Psoas muscle (tissue), 8 donors: ENCODE data around the gene C16orf74. TPM values are rescaled to one million over a fixed set of nuclear protein-coding genes. Genes with fewer than 3 reads are reported as not detected.

ENCODE experiments used
- ATAC-seq, 4 donors: fragments of 200-7000 bp; cut with Tn5 transposase; one replicate each; pipeline ENCODE4 v1.9.1; 2020; ENCODE audit warnings: moderate library complexity in 3 of 4, mild to moderate bottlenecking in 2 of 4
- DNase-seq, 2 donors: peaks; one replicate each; pipeline ENCODE4 v3.0.0-alpha.2; 2020
- H3K27ac ChIP-seq: fragments of 200-600 bp; one replicate; pipeline ENCODE4 v1.8.0; 2022
- H3K27me3 ChIP-seq, 3 donors: fragments of 200-600 bp in 1 of 3; one replicate each; pipeline versions ENCODE4 v1.6.1 to v1.8.0; 2013 to 2022; ENCODE audit warnings: low read length in 2 of 3, mild to moderate bottlenecking in 2 of 3, moderate library complexity in 1 of 3; ENCODE audit not compliant: insufficient read depth in 3 of 3
- H3K36me3 ChIP-seq, 2 donors: fragments of 200-600 bp in 1 of 2; one replicate each; pipeline versions ENCODE4 v1.6.1 to v1.8.0; 2013 to 2022; ENCODE audit warnings: low read depth in 1 of 2, mild to moderate bottlenecking in 1 of 2, moderate library complexity in 1 of 2; ENCODE audit not compliant: insufficient read depth in 1 of 2
- H3K4me1 ChIP-seq: fragments of 200-600 bp; one replicate; pipeline ENCODE4 v1.8.0; 2022
- H3K4me3 ChIP-seq: fragments of 200-600 bp; one replicate; pipeline ENCODE4 v1.8.0; 2022; ENCODE audit warnings: mild to moderate bottlenecking
- H3K9me3 ChIP-seq: fragments of 200-600 bp; one replicate; pipeline ENCODE4 v1.8.0; 2022
- CTCF ChIP-seq: fragments of 200-600 bp; IDR thresholded peaks from one replicate; pipeline ENCODE4 v1.8.0; 2022; ENCODE audit warnings: antibody characterized with exemption
- WGBS, 3 donors: extraction: QIAGEN DNeasy Blood & Tissue Kit; methylation state at CpG; one replicate each; pipeline versions ENCODE4 v1.1.6 to v1.1.7; 2013; 5-methylcytosine and 5-hydroxymethylcytosine counted together
- intact Hi-C, 2 donors: fragments of 100-400 bp; cut with DNase I; formaldehyde crosslinking; loops; one replicate each; pipeline versions ENCODE4 v1.11.0 to v1.14.2; 2022
- polyA plus RNA-seq, 3 donors: library from polyadenylated mRNA; stranded (reverse); fragments of 200-250 nt; gene quantifications; one replicate each; pipeline ENCODE4 v1.2.3, GENCODE V29; 2013
- total RNA-seq, 4 donors: library from RNA; stranded (reverse); fragmentation: NEBNext Ultra II Directional in 2 of 4; extraction: Animal tissue kit (Norgen Biotek cat#: 25700) in 2 of 4; gene quantifications; one replicate each; pipeline versions ENCODE4 v1.2.1 to v1.2.4, GENCODE V29; 2021 to 2023
- donor health status: healthy with polysubstance abuse.
- donor health status: DM: no; HTN: no; CAD: no; lungs with moderate emphysema.
- donor health status: Bipolar disorder and iron deficiency.
- donor health status: healthy.
- donor health status: DM: yes; HTN: yes; CAD: no.
- donor health status: DM: no; HTN: no; CAD: no.
- donor health status: DM: no; HTN: no; CAD: no.
- donor health status: DM: yes; HTN: yes; CAD: no.

The C16orf74 gene
- total and polyA plus RNA-seq, 7 donors = 0.13 to 3.8 (median 0.24) TPM; not detected in 2

- no peaks in the 10 kb centered on the region for H3K36me3 ChIP-seq
- DNase-seq = peak in 1 of 2 donors; percentile 73
- peak in 2 of 4 donors; percentile 30 to 62 for ATAC-seq
- WGBS, 3 donors = 50 to 58% (median 52%) methylated on average over 13 of the region's 13 CpGs
- H3K9me3 ChIP-seq = no peaks in the 10 kb centered on the region
- intact Hi-C loops = no loop called here
- no peak overlapping the region for H3K27ac ChIP-seq
- H3K4me3 ChIP-seq = no peak overlapping the region
- no peaks in the 10 kb centered on the region for H3K27me3 ChIP-seq
- TF ChIP-seq CTCF = no peak
- no peaks in the 10 kb centered on the region for H3K4me1 ChIP-seq
Measured at GRCh38 chr16:85733155-85733838, 17.6 kb downstream of the C16orf74 start.

- Histone ChIP-seq H3K27me3 (peaks cover 0 to under 1% (median 0%) of the 10 kb centered on the region in 3 donors), H3K4me1 (no peaks in the 10 kb centered on the region), H3K36me3 (no peaks in the 10 kb centered on the region), H3K4me3 (no peak overlapping the region), H3K27ac (no peak overlapping the region), H3K9me3 (no peaks in the 10 kb centered on the region)
- no peak for TF ChIP-seq CTCF
- ATAC-seq = no peak
- intact Hi-C loops = no loop called here
- 65 to 70% (median 68%) methylated on average over 5 of the region's 5 CpGs for WGBS, 3 donors
- no peak for DNase-seq
Measured at GRCh38 chr16:85731179-85731578, 19.7 kb downstream of the C16orf74 start.

GRCh38 chr16:85730186-85730465, 20.8 kb downstream of the C16orf74 start:
- 80 to 90% (median 87%) methylated on average over 5 of the region's 5 CpGs for WGBS, 3 donors
- no peak for DNase-seq
- intact Hi-C loops = no loop called here
- Histone ChIP-seq H3K27ac (no peak overlapping the region), H3K4me3 (no peak overlapping the region), H3K9me3 (no peaks in the 10 kb centered on the region), H3K27me3 (peaks cover 0 to 7% (median 0%) of the 10 kb centered on the region in 3 donors), H3K36me3 (no peaks in the 10 kb centered on the region), H3K4me1 (no peaks in the 10 kb centered on the region)
- no peak for TF ChIP-seq CTCF
- peak in 1 of 4 donors; percentile 5 for ATAC-seq

GRCh38 chr16:85729452-85730185, 21.3 kb downstream of the C16orf74 start:
- WGBS, 3 donors = 45 to 61% (median 60%) methylated on average over 16 of the region's 16 CpGs
- H3K9me3 ChIP-seq = no peaks in the 10 kb centered on the region
- no peak overlapping the region for H3K27ac ChIP-seq
- H3K36me3 ChIP-seq = no peaks in the 10 kb centered on the region
- no peaks in the 10 kb centered on the region for H3K4me1 ChIP-seq
- H3K27me3 ChIP-seq = peaks cover 0 to 7% (median 0%) of the 10 kb centered on the region in 3 donors
- DNase-seq (no peak), ATAC-seq (peak in 1 of 4 donors; percentile 12)
- intact Hi-C loops = no loop called here
- no peak for TF ChIP-seq CTCF
- no peak overlapping the region for H3K4me3 ChIP-seq
